HG02759 (cell line): ENCODE data around the gene NDUFS7.

Experiments used
- ATAC-seq: cut with Tn5 transposase; IDR thresholded peaks from one replicate; pipeline ENCODE4 v1.9.1; 2021; ENCODE audit warnings: mild to moderate bottlenecking, moderate library complexity; ENCODE audit not compliant: unreplicated experiment

The NDUFS7 gene

DNA sequence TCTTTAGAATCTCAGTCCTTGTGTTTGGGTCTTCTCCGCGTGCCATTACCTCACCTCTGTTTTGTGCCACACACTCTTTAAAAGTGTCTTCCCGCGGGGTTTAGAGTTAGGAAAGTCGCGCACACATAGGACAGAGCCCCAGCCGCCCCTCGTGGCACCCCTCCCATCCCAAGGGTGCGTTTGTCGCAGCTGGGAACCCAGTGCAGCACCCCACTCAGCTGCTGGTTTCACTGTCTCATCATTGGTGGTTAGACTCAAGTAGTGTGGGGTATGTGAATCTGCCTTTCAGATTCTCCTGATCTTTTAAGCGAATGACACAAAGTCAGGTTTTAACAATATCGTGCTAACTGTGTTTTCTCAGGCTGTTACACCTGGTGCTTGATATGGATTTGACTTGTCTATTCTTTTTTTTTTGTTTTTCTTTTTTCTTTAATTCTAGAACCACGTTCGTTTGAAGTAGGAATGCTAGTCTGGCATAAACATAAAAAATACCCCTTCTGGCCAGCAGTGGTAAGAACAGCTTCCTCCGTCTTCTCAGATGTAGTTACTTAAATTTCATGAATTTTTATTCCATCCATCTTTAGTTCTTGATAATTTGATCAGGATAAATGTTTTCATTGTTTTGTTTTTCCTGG is 19.5 kb upstream of the NDUFS7 start:
- ATAC-seq, result no peak

DNA sequence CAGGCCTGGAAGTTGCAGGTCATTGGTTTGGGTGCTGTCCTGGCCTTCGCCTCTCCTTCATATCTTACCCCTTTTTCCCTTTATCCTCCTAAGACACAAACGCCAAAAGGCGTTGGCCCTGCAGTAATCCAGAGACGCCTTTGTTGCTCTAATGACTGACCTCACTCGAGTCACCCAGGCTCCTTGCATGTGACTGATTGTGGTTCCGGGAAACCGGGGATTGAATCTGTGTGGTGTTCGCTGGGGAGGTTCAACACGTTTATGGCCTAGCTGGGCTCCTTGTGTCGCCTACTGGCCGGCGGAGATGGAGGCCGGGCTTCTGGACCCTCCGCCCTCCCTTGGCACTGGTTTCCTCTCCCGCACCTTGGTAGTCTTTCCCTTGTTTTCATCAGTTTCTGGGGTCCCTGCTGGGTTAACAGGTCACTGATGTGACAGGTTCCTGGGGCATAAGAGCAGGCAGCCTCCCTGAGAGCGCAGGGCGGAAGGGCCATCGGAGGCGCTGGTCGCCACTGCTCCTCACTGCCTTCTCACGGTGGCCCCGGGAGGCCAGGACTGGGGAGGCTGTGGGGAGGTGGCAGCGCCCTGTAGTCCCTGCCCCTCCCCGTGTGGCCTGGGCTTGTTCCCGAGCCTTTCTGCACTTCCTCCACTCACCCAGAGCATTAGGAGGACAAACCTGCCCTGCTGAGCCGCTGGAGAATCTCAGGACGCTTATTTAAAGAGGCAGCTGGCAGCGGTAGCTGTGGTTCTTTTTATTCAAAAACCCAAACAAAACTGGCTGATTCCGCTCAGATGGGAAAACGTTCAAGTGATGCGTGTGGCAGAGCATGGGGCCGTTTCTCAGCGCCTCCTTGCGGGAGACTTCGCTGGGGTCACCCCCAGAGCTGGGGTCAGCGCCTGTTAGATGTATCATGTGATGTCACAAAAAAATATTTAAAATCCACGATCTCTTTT is 18.1 kb upstream of the NDUFS7 start:
- no peak for ATAC-seq

DNA sequence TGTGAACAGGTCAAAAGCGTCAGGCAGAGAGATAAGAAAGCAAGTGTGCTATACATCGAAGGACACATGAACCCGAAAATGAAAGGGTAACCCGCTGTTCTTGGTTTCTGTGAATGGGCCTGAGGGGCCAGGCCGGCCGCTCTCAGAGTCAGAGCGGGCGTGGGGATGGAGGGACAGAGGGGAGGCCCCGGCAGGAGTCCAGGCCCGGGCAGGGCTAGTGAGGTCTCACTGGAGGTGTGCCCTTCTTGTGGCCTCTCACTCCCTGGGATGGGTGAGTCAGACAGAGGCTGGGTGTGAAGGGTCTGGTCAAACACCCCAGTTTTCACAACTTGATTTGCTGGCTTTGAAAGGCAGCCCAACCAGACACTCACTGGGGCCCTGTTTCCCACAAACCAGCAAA is 17.4 kb upstream of the NDUFS7 start:
- ATAC-seq, result no peak

DNA sequence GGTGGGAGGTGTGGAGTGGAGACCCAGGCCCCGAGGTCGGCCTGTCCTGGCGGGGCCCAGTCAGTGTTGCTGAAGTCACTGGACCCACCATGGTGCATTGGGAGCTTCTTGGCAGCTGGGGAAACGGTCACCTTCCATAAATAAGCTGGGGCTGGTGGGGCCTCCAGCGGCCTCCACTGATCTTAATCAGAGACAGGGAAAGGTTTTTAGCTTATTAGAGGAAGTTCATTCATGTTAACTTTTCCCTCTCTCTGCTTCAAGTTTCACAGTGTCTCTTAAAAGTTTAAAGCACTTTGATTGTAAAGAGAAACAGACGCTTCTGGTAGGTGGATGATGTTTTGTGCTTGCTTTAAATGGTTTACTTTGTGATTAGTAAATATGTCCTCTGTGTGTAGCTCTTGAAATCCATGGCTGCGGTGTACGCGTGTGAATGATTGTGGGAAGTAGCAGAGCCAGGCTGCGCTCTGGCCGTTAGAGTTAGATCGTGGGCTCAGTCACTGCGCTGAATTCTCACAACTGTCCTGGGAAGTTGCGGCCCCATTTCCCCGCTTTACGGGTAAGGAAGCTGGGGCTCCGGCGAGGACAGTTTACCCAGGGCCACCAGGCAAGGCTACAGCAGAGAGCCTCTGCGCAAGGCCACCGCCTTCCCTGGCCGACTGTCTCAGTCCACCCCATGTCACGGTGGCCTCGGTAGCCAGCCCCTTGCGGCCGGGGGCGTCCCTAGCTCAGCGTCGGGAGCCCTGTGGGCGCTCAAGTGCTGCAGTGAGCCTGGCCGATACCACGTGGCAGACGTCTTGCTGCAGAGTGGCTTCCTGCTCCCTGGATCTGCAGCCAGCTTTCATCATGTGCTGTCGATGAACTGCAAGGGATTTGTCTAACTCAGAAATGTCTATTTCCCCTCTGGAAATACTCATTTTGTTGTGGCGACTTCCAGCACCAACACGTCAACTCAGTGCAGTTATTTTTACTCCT is 16.5 kb upstream of the NDUFS7 start:
- no peak for ATAC-seq

DNA sequence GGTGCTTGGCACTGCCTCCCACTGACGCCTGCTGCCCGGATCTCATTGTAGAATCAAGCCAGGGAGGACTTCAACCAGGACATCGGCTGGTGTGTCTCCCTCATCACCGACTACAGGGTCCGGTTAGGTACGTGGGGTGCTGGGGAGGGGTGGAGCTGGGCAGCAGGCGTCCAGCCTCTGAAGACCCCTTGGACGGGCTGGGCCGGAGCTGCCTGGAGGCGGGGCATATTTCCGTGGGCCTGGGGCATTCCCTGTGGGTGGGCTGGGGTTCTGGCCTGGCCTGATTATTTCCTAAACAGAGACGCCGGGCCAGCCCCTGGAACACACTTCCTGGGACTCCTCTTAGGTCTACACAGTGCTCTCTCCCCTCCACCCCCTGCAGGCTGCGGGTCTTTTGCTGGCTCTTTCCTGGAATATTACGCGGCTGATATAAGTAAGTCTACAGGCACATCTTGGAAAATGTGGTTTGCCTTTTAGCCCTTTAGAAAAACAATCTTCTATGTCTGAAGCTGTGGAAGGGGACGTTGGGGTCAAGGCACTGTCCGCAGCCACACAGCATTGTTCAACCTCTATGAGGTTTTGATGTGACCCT is 14.4 kb upstream of the NDUFS7 start:
- ATAC-seq, result no peak

DNA sequence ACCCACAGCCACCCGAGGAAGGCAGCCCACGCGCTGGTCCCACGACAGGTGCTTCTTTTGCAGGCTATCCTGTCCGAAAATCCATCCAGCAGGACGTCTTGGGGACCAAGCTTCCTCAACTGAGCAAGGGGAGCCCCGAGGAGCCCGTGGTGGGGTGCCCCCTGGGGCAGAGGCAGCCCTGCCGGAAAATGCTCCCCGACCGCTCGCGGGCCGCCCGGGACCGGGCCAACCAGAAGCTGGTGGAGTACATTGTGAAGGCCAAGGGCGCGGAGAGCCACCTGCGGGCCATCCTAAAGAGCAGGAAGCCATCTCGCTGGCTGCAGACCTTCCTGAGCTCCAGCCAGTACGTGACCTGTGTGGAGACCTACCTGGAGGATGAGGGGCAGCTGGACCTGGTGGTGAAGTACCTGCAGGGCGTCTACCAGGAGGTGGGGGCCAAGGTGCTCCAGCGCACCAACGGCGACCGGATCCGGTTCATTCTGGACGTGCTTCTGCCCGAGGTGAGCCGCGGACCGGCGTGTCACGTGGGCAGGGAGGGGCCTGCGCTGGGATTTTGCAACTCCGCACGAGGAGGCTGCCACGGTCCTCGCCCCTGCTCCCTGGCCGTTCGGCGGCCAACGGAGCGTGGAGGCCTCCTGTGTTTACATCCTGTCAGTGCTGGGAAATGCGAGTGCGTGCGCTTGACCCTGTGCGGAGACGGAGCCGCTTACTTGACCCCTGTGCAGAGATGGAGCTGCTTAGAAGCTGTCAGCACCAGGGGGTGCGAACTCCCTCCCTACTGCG is 12.9 kb upstream of the NDUFS7 start:
- ATAC-seq, result no peak

DNA sequence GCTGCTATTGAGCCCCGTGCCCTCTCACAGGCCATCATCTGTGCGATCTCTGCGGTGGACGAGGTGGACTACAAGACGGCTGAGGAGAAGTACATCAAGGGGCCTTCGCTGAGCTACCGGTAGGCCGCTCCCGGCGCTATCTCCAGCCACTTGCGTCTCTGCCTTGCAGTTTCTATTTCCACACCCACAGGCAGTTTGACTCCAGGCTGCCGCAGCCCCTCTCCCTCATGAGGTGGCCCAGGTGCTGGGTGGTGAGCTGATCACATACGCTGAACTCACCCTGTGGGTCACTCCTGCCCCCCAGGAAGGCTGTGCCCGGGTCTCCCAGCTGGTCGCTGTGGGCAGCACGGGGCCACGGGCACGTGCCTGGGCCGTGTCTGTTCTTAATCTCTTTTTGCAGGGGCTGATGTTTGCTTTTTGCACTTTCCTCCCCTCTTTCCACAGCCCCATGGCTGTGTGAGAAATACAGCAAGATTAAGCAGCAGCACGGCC is 10.6 kb upstream of the NDUFS7 start:
- ATAC-seq, result no peak

DNA sequence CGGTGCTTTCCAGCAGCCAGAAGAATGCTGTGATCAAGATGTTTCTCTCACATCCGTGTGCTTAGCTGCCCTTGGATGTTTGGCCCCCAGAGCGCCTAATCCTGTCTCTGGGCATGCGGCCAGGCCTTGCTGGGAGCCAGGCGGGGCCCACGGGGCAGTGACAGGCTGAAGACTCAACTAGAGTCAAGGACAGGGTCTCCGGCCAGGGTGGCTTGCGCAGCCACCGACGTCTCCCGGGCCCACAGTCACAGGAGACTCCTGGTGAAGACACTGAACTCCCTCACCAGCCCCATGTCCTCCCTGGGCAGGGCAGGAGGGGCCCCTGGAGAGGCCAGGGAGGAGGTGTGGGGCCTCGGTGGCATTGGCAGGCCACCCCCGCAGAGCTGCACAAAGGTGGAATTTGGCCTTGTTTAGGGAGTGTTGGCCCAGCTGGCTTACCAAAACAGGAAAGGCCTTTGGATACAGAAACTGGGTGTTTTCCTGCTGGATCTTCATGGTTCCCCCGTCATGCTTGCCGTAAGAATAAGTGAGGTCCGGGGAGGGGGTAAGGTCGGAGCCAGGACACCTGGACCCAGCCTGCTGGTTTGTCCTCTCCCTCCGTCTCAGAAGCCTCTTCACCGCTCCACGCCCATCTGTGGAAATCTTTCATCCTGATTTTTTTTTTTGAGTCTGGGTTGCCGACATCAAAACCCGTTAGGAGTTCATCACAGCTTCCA is 10.0 kb upstream of the NDUFS7 start:
- ATAC-seq, result no peak

DNA sequence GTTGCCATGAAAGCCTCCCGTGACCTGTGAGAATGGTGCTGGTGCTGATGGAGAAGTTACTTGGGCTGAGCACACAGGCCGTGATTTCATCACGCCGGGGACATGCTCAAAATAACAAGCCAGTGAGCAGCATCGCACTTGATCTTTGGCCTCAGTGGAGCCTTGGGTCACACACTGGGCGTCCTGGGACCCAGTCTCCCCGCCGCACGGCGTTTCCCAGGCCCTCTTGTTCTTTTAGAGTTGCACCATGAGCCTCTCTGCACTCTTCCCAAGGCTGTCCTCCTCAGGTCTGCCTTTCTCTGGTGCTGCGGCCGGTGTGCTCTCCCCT is 9.5 kb upstream of the NDUFS7 start:
- ATAC-seq, result no peak

DNA sequence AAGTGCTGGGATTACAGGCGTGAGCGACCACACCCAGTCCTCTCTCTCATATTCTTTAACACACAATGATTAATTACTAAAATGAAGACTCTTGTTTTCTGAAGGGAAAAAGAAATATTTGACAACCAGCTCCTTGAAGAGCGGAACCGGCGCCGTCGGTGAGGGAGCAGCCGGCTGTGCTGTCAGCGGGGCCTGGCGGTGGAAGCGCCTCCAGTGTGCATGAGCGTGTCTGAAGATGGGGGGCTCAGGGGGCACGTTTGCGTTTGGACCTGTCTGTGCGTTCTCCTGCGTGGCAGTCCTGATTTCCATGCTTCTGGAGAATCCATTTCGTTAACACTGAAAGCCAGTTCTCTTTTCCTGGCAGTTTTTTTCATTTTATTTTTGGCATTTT is 7.3 kb upstream of the NDUFS7 start:
- no peak for ATAC-seq

DNA sequence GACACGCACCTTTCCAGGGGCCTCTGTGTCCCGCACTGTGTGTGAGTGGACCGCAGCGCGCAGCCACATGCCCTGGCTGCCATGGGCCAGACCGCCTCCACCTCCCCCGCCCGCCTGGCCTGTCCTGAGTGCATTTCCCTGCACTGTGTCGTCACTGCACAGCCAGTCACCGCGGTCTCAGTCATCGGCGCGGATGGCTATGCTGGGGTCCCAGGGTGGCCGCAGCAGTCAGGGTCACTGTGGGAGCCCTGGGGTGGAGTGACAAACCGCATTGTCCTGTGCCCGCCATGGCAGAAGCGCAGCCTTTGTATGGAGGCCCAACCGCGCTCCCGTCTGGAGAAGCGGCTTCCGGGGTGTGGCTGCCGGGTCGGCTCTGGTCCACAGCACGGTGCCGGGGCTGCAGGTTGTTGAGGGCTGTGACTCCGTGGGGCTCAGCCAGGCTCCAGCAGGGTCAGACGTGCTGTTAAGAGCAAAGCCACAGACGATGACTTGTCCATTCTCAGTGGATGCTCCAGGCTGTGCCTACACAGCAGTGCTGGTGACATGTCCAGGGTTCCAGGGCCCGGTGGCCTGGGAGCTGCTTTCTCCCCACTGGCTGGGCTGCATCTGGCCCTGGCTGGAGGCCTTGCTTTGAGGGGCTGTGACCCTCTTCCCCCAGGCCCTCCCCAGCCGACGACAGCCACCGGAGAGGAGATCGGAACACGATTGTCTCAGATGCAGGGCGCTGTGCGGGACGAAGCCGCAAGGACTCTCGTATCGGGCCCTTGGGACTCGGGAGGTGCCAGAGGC is 6.3 kb upstream of the NDUFS7 start:
- ATAC-seq, result no peak

DNA sequence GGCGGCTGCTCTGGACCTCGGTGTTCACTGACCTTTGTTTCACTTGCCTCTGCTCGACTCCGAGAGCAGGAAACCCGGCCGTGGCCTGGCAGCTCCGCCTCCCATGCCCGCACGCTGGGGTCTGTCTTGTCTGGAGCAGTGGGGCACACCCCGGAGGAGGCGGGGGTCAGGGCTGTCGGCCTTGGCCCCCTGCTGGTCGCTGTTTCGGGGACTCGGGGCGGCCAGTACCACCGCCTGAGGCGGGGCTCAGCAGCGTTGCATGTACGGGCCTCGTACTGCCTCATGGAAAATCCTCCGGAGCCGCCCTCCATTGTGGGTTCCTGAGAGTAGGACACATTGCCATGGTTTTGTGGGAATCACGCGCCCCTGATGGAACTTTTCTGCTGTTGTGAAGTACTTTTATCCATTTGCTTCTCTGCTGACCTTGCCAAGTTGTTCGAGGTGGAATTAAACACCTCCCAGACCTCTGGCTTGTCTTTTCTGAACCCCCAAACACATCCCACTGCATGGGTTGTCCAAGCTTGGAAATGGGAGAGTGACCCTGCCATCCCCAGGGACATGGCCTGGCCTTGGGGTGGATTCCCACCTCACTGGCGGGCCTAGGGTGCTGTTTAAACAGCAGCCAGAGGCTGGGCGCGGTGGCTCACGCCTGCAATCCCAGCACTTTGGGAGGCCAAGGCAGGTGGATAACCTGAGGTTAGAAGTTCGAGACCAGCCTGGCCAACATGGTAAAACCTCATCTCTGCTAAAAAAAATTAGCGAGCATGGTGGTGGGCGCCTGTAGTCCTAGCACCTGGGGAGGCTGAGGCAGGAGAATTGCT is 5.5 kb upstream of the NDUFS7 start:
- ATAC-seq, result no peak

DNA sequence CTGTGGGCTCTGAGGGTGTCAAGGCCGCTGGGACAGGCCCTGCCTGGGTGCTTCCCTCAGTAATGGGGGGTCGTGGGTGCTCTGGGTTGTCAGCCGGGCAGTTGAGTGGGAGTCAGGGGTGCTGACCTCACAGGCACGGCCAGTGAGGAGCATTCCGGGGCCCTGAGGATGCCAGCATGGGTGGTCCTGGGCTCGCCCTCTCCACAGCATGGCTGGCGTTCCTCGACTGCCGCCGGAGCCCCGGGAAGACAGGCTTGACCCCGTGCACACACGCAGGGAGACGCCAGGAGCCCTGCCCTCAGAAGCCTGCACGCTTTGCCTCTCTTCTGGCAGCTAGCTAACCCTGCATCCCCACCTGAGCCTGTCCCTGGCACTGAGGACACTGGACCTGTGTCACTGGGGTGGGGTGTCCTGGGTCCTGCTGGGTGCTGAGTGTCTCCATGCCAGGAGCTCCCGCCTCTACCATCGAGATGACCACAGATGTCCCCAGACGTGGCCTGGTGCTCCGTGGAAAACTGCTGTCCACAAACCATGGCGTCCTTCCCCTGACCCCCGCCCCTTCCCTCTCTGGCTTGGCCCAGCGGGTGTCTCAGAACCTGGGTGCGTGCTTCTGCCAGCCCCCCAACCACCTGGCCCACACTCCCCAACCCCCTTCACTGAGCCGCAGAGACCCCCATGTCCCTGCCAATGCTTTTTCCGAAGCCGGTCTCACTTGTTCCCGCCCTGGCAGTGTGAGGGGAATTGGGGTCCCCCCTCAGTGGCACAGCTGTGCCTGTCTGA is 4.4 kb upstream of the NDUFS7 start:
- ATAC-seq, result no peak

DNA sequence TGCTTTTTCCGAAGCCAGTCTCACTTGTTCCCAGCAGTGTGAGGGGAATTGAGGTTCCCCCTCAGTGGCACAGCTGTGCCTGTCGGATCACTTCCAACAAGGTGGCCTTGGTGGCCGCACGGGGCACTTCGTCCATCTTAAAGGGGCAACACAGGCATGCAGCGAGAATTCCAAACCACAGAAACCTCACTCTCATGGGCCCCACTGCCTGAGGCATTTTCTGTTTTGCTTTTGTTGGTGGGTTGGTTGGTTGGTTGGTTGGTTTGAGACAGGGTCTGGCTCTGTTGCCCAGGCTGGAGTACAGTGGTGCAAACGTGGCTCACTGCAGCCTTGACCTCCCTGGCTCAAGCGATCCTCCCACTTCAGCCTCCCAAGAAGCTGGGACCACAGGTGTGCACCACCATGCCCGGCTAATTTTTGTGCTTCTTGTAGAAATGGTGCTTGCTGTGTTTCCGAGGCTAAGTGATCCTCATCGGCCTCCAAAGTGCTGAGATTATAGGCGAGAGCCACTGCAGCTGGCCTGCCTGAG is 3.7 kb upstream of the NDUFS7 start:
- no peak for ATAC-seq

DNA sequence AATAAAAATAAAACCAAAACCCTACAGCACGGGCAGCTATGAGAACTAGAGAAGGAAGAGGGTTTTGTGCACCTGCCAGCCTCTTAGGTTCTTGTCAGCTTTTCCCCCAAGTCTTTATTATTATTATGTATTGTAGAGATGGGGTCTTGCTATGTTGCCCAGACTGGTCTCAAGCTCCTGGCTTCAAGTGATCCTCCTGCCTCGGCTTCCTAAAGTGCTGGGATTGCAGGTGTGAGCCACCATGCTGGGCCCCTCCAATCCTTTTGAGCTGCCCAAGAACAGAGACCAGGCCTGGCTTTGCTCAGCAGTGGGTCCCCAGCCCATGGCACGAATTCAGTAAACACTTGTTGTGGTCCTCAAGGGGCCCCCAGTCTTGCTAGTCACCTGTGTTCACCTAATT is 1.5 kb upstream of the NDUFS7 start:
- no peak for ATAC-seq

DNA sequence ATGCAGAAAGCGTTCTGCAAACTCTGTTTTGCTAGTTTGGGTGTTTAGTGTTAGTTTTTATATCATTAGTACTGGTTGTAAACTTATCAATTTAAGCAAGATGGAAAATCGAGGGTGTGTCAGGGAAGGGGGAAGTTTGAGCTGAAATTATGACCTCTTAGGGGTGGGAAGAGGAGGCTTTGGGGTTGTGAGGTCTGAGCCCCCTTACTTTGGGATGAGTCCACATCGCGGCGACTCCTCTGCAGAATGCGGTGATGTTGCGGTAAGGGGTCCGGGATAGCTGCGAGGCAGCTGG is 743 bp upstream of the NDUFS7 start:
- no peak for ATAC-seq

DNA sequence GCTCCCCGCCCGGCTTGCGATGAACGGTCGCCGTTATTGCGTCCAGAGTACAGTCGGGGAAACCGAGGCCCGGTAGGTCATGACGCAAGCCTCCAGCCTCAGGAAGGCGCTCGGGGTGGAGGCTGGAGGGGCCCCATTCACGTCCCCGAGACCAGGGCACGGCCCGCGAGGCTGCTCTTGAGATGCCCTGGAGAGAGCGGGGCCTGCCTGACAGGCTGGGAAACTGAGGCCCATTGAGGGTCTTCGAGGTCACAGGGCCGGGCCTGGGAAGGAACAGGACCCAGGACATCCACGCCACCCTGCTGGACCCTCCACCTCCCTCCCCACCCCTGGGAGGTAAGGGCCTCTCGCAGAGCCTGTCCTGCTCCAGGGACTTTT is 367 bp downstream of the NDUFS7 start:
- ATAC-seq, result no peak
